HG02973 (cell line): ENCODE results near the gene DIAPH3.
A peak's percentile ranks its signal among the peaks of the same experiment; 100 is the strongest.
"Not testable (repeated sequence)": the region's sequence is repeated elsewhere in the genome, so short reads cannot be mapped to it uniquely, and the experiment has no call there.

Source experiments
- ATAC-seq: cut with Tn5 transposase; IDR thresholded peaks from one replicate; pipeline ENCODE4 v1.9.1; 2021; ENCODE audit warnings: moderate library complexity; ENCODE audit not compliant: unreplicated experiment

The DIAPH3 gene, protein sequence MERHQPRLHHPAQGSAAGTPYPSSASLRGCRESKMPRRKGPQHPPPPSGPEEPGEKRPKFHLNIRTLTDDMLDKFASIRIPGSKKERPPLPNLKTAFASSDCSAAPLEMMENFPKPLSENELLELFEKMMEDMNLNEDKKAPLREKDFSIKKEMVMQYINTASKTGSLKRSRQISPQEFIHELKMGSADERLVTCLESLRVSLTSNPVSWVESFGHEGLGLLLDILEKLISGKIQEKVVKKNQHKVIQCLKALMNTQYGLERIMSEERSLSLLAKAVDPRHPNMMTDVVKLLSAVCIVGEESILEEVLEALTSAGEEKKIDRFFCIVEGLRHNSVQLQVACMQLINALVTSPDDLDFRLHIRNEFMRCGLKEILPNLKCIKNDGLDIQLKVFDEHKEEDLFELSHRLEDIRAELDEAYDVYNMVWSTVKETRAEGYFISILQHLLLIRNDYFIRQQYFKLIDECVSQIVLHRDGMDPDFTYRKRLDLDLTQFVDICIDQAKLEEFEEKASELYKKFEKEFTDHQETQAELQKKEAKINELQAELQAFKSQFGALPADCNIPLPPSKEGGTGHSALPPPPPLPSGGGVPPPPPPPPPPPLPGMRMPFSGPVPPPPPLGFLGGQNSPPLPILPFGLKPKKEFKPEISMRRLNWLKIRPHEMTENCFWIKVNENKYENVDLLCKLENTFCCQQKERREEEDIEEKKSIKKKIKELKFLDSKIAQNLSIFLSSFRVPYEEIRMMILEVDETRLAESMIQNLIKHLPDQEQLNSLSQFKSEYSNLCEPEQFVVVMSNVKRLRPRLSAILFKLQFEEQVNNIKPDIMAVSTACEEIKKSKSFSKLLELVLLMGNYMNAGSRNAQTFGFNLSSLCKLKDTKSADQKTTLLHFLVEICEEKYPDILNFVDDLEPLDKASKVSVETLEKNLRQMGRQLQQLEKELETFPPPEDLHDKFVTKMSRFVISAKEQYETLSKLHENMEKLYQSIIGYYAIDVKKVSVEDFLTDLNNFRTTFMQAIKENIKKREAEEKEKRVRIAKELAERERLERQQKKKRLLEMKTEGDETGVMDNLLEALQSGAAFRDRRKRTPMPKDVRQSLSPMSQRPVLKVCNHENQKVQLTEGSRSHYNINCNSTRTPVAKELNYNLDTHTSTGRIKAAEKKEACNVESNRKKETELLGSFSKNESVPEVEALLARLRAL

GRCh38 chr13:60163478-60164233 lies at the start of gene DIAPH3:
Gene DIAPH3 (minus strand): TSS chr13:60163928. CDS start chr13:60163766, 162 bp downstream.
- ATAC-seq, result peak; percentile 99

DNA sequence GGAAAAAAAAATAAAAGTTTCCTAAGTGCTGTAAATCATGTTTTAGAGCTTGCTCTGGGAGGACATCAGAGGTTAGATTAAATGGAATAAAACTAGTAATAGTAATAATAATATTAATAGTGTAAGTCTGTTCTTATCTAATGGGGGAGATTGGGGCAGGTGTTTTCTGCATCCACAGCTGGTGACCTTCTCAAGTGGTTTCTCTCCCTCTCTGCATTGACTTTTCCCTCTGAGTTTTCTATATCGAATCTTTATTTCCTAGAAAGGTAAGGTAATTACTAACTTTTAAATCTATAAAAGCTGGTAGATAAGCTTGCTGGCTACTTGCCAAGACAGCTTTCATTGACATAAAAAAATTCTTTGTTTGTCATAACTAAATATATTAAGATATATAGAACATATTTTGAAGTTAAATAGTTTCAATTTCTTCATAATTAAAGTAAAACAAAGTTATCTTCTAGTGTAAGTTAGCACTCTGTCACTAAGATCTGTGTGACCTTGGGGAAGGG lies 49.6 kb upstream of the DIAPH3 start:
- no peak for ATAC-seq

- ATAC-seq, result no peak
These were observed 47.8 kb upstream of the DIAPH3 start for GRCh38 chr13:60211548-60211947.

- ATAC-seq, result no peak
These were observed 47.0 kb upstream of the DIAPH3 start for GRCh38 chr13:60210510-60211330.

GRCh38 chr13:60205499-60205898 lies 41.8 kb upstream of the DIAPH3 start:
- ATAC-seq, result not testable (repeated sequence)

DNA sequence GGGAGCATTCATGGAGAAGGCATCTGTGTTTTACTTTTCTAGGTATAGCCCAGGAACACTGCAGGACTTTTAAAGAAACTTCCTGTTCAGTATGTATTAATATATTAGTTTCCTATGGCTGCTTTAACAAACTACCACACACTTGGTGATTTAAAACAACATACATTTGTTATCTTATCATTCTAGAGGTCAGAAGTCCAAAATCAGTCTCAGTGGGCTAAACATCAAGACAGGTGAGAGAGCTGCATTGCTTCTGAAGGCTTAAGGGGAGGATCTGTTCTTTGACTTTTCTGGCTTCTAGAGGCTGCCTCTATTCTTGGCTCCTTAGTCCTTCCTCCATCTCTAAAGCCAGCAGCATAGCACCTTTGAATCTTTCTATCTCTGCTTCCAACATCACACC lies 37.6 kb upstream of the DIAPH3 start:
- ATAC-seq, result no peak

- ATAC-seq, result not testable (repeated sequence)
These were observed 32.2 kb upstream of the DIAPH3 start for GRCh38 chr13:60195893-60196292.

GRCh38 chr13:60182907-60183306 lies 19.2 kb upstream of the DIAPH3 start:
- ATAC-seq, result no peak

DNA sequence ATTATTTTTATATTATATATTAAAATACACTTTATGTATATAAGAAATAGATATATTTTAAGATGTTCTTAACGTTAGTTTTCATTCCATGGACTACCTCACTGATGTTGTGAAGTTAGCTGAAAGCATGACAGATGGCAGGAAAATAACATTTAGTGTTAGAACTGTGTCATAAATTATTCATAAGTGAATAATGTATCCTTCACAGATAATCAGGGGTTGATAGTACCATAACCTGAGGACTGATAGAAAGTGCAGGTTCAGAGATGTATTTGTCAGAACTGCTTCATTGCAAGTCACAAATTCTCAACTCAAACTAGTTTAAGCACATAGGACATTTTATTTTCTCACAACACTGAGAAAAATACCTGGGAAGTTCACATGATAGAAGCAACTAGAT lies 14.6 kb upstream of the DIAPH3 start:
- ATAC-seq, result no peak

- ATAC-seq, result no peak
These were observed 11.8 kb upstream of the DIAPH3 start for GRCh38 chr13:60175571-60175970.

- ATAC-seq, result no peak
These were observed 10.4 kb upstream of the DIAPH3 start for GRCh38 chr13:60174113-60174512.

GRCh38 chr13:60172111-60172510 lies 8.4 kb upstream of the DIAPH3 start:
- no peak for ATAC-seq

- no peak for ATAC-seq
These were observed 6.7 kb upstream of the DIAPH3 start for GRCh38 chr13:60170414-60170813.

DNA sequence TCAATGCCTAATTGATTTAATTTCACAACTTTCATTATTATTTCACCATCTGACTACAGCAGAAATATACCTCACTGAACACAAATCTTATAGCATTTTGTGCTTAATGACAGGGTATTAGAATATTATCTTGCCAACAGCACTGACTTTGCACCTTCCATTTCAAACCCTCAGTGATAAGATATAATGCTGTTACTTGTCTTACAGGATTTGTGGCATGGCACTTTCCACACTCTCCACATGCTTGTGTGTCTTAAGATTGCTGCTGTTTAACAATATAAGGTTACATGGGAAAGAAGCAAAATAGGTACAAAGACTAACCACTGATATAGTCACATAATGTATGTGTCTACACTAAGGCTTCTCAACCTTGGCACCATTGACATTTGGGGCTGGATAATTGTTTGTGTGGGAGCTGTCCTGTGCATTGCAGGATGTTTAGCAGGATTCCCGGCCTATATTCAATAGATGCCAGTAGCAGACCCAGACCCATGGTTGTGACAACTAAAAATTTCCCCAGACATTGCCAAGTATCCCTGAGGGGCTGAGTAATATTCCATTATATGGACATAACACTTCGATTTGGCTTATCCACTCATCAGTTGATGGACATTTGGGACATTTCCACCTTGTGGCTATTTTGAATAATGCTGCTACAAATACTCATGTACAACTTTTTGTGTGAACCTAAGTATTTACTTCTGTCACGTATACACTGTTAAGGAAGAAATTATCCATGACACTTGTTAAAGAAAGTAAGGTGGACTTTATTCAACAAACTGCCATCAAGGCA lies 5.7 kb upstream of the DIAPH3 start:
- no peak for ATAC-seq

DNA sequence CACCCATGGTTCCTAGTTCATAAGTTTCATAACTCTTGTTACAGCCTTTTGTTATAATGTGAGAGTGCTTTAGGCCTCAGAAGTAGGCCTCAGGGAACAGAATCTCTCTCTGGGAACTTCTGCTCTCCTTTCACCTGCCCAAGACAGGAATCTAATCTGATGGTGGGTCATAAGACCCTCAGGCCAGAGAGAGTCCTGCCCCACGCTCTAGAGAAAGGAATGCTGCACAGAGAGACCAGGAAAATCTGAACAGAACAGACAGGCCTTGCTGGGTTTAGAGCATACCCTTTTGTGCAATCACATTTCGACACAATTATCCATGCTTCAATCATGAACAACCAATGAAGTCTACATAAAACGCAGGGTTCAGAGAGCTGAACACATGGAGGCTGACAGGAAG lies 3.4 kb upstream of the DIAPH3 start:
- no peak for ATAC-seq

DNA sequence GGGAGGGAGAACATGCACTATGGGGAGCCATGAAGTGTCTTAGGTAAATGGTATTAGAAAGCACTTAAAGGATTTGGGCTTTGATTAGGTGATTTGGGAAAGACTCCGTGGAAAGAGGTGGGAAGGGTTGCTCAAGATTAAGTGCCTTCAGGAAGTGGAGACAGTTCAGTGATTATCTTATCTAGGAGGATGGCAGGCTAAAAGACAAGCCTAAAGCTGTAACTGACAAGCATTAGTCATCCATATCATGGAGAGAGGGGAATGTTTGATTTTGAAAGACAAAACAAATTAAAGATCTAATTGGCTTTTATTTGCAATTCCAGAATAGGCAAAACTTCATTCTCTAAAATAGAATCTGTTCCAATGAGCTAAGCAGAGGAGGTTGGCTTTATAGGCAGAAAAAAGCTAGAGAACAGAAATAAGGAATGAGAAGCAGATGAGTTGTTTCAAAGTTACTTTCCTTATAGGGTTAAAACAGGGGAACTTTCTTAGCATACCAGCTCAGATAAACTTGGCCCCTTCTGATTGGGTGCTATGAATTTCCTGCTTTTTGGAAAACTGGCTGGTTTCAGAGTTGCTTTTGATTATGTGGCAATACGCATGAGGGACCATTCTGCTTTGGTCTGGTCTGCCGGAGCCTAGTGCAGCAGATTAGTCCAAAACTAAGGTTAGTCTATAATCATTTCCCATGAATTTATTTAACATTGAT lies 1.8 kb upstream of the DIAPH3 start:
- ATAC-seq, result no peak

DNA sequence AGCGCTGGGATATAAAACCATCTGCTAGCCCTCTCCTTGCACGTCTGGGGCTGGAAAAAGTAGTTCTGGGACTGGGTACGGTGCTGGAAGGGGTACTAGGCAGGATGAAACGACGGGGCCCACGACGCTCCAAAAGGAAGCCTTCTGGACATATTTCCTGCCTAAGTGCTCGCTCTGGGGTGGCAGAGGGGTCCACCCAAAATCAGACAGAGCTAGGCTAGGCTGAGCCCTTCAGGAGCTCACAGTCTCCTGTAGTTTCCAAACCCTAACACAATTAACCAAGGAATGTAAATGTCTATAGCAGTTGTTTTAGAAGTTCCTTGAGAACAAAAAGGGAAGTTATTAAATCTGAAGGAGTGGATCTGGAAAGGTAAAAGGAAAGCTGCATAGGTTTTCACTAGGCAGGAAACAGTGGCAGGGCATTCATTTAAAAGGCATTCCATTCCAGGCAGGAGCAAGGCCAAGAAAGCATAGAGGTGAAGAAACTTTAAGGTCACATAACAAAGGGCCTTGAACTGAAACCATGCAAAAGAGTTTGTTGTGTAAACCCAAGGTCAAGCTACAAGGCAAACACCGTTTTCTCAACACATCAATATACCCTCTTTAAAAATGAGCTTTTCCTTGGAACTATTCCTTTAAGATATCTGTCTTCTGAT lies 634 bp upstream of the DIAPH3 start:
- peak; percentile 4 for ATAC-seq

- no peak for ATAC-seq
These were observed 1.6 kb downstream of the DIAPH3 start for GRCh38 chr13:60162096-60162495.
